ENCODE results near the gene VWF. TPM values are rescaled to one million over a fixed set of nuclear protein-coding genes. Genes with fewer than 3 reads are reported as not detected.

The VWF gene
- total and polyA plus RNA-seq, 10 of the 15 experiments (the other 5 are each of a cell fraction or from before 2014, with no cell fraction given): 0.08 to 0.23 TPM; not detected in 8

- Histone ChIP-seq H3K79me2 (ENCODE audit: control insufficient read depth, insufficient read depth, low read length) (no peaks in the 10 kb centered on the region), H3K4me1 (ENCODE audit: control insufficient read depth, insufficient read depth, low read length) (no peaks in the 10 kb centered on the region), H2AFZ (ENCODE audit: control insufficient read depth, low read depth, low read length) (no peak overlapping the region), H3K4me3 (no peak overlapping the region), H3K9me3 (replicated peaks; ENCODE audit: control insufficient read depth, insufficient read depth, low read length) (no peaks in the 10 kb centered on the region), H3K27me3 (replicated peaks in 1 of 2; ENCODE audit: control insufficient read depth in 2 of 2, insufficient read depth in 2 of 2, low read length in 1 of 2) (peaks cover 11 to 16% of the 10 kb centered on the region in 2 experiments), H4K20me1 (ENCODE audit: control insufficient read depth, insufficient read depth) (no peaks in the 10 kb centered on the region), H3K27ac (ENCODE audit: control insufficient read depth, insufficient read depth) (no peak overlapping the region), H3K9ac (ENCODE audit: control insufficient read depth, insufficient read depth, low read length) (no peak overlapping the region), H3K4me2 (ENCODE audit: control insufficient read depth, insufficient read depth) (no peak overlapping the region), H3K36me3 (ENCODE audit: control insufficient read depth in 2 of 2, insufficient read depth in 2 of 2, low read length in 1 of 2) (no peaks in the 10 kb centered on the region)
- FAIRE-seq: no peak
- in situ Hi-C loops (cut with MboI): no loop called here
- no TSS peak for BruUV-seq (replicated peaks)
- ATAC-seq: no peak
- TF ChIP-seq E4F1 (IDR thresholded peaks at IDR 0.05; ENCODE audit: borderline replicate concordance, partially characterized antibody) (no peak), BCLAF1 (IDR thresholded peaks at IDR 0.05) (no peak), GABPA (IDR thresholded peaks at IDR 0.05; ENCODE audit: low read depth) (no peak), SREBF2 (IDR thresholded peaks at IDR 0.05; ENCODE audit: low read length) (no peak), NFIC (IDR thresholded peaks at IDR 0.05; ENCODE audit: low read depth, low read length) (no peak), ZNF384 (IDR thresholded peaks at IDR 0.05; ENCODE audit: borderline replicate concordance, low read depth, low read length) (no peak), IRF5 (IDR thresholded peaks at IDR 0.05; ENCODE audit: borderline replicate concordance) (no peak), NR2C1 (IDR thresholded peaks at IDR 0.05) (no peak), POLR2AphosphoS5 (IDR thresholded peaks at IDR 0.05; ENCODE audit: low read length) (no peak)
- ChIA-PET POLR2A (no interaction called here), SMC1A (ENCODE audit: uncharacterized antibody, unreplicated experiment) (no interaction called here), CTCF (no interaction called here), RAD21 (ENCODE audit: unreplicated experiment) (no interaction called here)
- intact Hi-C loops (cut with micrococcal nuclease; ENCODE audit: unreplicated experiment): no loop called here
- WGBS (ENCODE audit: insufficient coverage, insufficient replicate concordance, low lambda C conversion rate, missing lambda C conversion rate): 0% methylated on average over 1 of the region's 1 CpG
- no peak for DNase-seq (ENCODE audit: low read depth, low spot score)
Observed at GRCh38 chr12:5947006-5947405, 177.5 kb downstream of the VWF start.
